K562 (cell line): ENCODE results near the gene HPDL. TPM values are rescaled to one million over a fixed set of nuclear protein-coding genes. Genes with fewer than 3 reads are reported as not detected.

Experiments used
- ATAC-seq: fragments of 200-7000 bp; cut with Tn5 transposase; 3 replicates; pipeline ENCODE4 v1.9.1; 2020; ENCODE audit warnings: moderate library complexity
- BruUV-seq: library from RNA; stranded (reverse); fragments of 400-500 nt; replicated peaks from 2 replicates; lab custom pipeline; 2021; lab: Mats Ljungman, UMichigan
- CTCF ChIA-PET: fragments of 300-600 bp; formaldehyde crosslinking; extraction: SDS; loops from one replicate; lab custom pipeline; 2021; ENCODE audit warnings: low intra/inter-chr PET ratio; lab: Yijun Ruan, JAX
- POLR2A ChIA-PET: fragments of 300-600, 350-650 bp; sonication (Branson Sonifier 250); formaldehyde crosslinking; extraction: SDS; loops from one replicate; lab custom pipeline; 2021; ENCODE audit warnings: antibody characterized with exemption, inconsistent platforms; lab: Yijun Ruan, JAX
- DNase-seq, 4 experiments: peaks; one replicate each; pipeline versions ENCODE4 v3.0.0 to v3.0.0-alpha.2; 2011 to 2018; ENCODE audit warnings: low spot score in 3 of 4, mixed read lengths in 3 of 4; ENCODE audit errors: extremely low read depth in 1 of 4
- FAIRE-seq: peaks from 2 replicates; lab custom pipeline; 2011; peaks lifted over from hg19 to GRCh38; lab: Jason Lieb, UNC
- H2AFZ ChIP-seq: 2 replicates; pipeline ENCODE4 v1.6.0; 2011; ENCODE audit warnings: low read depth, low read length, control low read depth, inconsistent platforms
- H3K27ac ChIP-seq: fragments of 200-600 bp; 3 replicates; pipeline ENCODE4 v1.8.0; 2011; ENCODE audit warnings: low read depth, mild to moderate bottlenecking, control low read depth, inconsistent platforms, low read length, moderate library complexity, mixed read lengths; ENCODE audit errors: extremely low read depth
- H3K27me3 ChIP-seq, 2 experiments: fragments of 300-600 bp in 1 of 2; 2 replicates in 1 of 2; 3 replicates in 1 of 2; pipeline versions ENCODE4 v1.6.0 to v1.8.0; 2011; ENCODE audit warnings: inconsistent platforms in 2 of 2, low read length in 2 of 2, mild to moderate bottlenecking in 1 of 2, mixed read lengths in 1 of 2, moderate library complexity in 1 of 2; ENCODE audit not compliant: control insufficient read depth in 2 of 2, insufficient read depth in 2 of 2
- H3K36me3 ChIP-seq: fragments of 300-600 bp; 3 replicates; pipeline ENCODE4 v1.8.0; 2011; ENCODE audit warnings: mild to moderate bottlenecking, low read length, inconsistent platforms; ENCODE audit not compliant: control insufficient read depth, insufficient read depth
- H3K4me1 ChIP-seq, 2 experiments: fragments of 200-600 bp in 1 of 2; replicated peaks in 1 of 2; 2 replicates in 1 of 2; 3 replicates in 1 of 2; pipeline versions ENCODE4 v1.5.1 to v1.8.0; 2011; ENCODE audit warnings: inconsistent platforms in 2 of 2, low read length in 2 of 2, mild to moderate bottlenecking in 1 of 2, mixed read lengths in 1 of 2, moderate library complexity in 1 of 2; ENCODE audit not compliant: control insufficient read depth in 2 of 2, insufficient read depth in 2 of 2
- H3K4me2 ChIP-seq: 2 replicates; pipeline ENCODE4 v1.6.1; 2011; ENCODE audit warnings: low read length, control low read depth, inconsistent platforms, mixed read lengths; ENCODE audit not compliant: insufficient read depth
- H3K4me3 ChIP-seq: fragments of 200-600 bp; sonication (generic), shearing (Covaris generic); 2 replicates; pipeline ENCODE4 v1.5.1; 2016; ENCODE audit warnings: control low read depth, inconsistent platforms
- H3K79me2 ChIP-seq: fragments of 200-600 bp; 3 replicates; pipeline ENCODE4 v1.8.0; 2011; ENCODE audit warnings: low read length, inconsistent platforms; ENCODE audit not compliant: control insufficient read depth, insufficient read depth
- H3K9ac ChIP-seq, 2 experiments: 2 replicates each; pipeline versions ENCODE4 v1.6.0 to v1.6.1; 2011; ENCODE audit warnings: low read depth in 2 of 2, low read length in 2 of 2, control low read depth in 1 of 2, inconsistent platforms in 1 of 2, mild to moderate bottlenecking in 1 of 2, mixed read lengths in 1 of 2; ENCODE audit not compliant: insufficient read depth in 1 of 2
- H3K9me1 ChIP-seq: one replicate; pipeline ENCODE4 v1.6.0; 2011; ENCODE audit warnings: inconsistent platforms, mild to moderate bottlenecking, low read length, moderate library complexity; ENCODE audit not compliant: control insufficient read depth, insufficient read depth
- H3K9me3 ChIP-seq: replicated peaks from 2 replicates; pipeline ENCODE4 v1.5.1; 2011; ENCODE audit warnings: low read depth, low read length, inconsistent platforms; ENCODE audit not compliant: control insufficient read depth, insufficient read depth
- H4K20me1 ChIP-seq: replicated peaks from 2 replicates; pipeline ENCODE4 v1.6.1; 2011; ENCODE audit warnings: low read length, inconsistent platforms, mixed read lengths; ENCODE audit not compliant: control insufficient read depth, insufficient read depth
- ATF4 ChIP-seq: fragments of 450-650 bp; formaldehyde crosslinking; IDR thresholded peaks from 2 replicates; pipeline ENCODE4 v1.4.0; 2022; ENCODE audit warnings: mild to moderate bottlenecking, moderate library complexity
- CHAMP1 ChIP-seq: fragments of 450-650 bp; IDR thresholded peaks from 2 replicates; pipeline ENCODE4 v1.6.1; 2016; ENCODE audit warnings: mild to moderate bottlenecking
- SP2 ChIP-seq: IDR thresholded peaks from 2 replicates; pipeline ENCODE4 v1.6.1; 2011; ENCODE audit warnings: mild to moderate bottlenecking, low read depth, low read length, moderate library complexity; ENCODE audit not compliant: poor library complexity, severe bottlenecking; ENCODE audit errors: extremely low read depth
- ZNF175 ChIP-seq: fragments of 200-800 bp; sonication (Bioruptor generic); IDR thresholded peaks from 2 replicates; pipeline ENCODE4 v1.6.1; 2016; ENCODE audit warnings: low read depth, mild to moderate bottlenecking, missing genetic modification characterization, missing compliant biosample characterization
- ZNF436 ChIP-seq: fragments of 250-450, 450-650 bp; sonication (Bioruptor Pico); formaldehyde crosslinking; IDR thresholded peaks from 2 replicates; pipeline ENCODE4 v1.7.0; 2020; ENCODE audit warnings: mild to moderate bottlenecking
- WGBS: fragments of 100-300 bp; shearing (Covaris generic); methylation state at CpG from one replicate; pipeline ENCODE4 v1.1.6; 2016; ENCODE audit warnings: low coverage, mixed read lengths; ENCODE audit not compliant: insufficient coverage; ENCODE audit errors: missing lambda C conversion rate; 5-methylcytosine and 5-hydroxymethylcytosine counted together
- in situ Hi-C: fragments of 300-500 bp; cut with MboI; formaldehyde crosslinking; loops from 4 replicates; pipeline ENCODE4 v1.15.0; 2018; ENCODE audit warnings: inconsistent platforms, mixed read lengths
- intact Hi-C: fragments of 100-400 bp; cut with micrococcal nuclease; formaldehyde crosslinking; loops from 2 replicates; pipeline ENCODE4 v1.14.2; 2022
- polyA plus RNA-seq, 8 experiments: library from polyadenylated mRNA; depleted of rRNA in 4 of 8; stranded (reverse) in 5 of 8; unstranded in 3 of 8; fragments of >200 nt; fragmentation: Nextera tagmentation in 2 of 8; fragmentation: Illumina TruSeq in 1 of 8; extraction: Ambion mirVana in 2 of 8; extraction: Trizol in 1 of 8; gene quantifications; 2 replicates each; pipeline versions ENCODE4 v1.2.1 to v1.2.3, GENCODE V29; 2011 to 2014; ENCODE audit warnings: inconsistent platforms in 1 of 8, missing spikeins in 1 of 8
- total RNA-seq, 7 experiments: library from RNA; depleted of rRNA in 6 of 7; stranded (reverse); fragments of >200 nt in 6 of 7; fragmentation: Illumina TruSeq in 2 of 7; extraction: Trizol in 2 of 7; gene quantifications; 2 replicates each; pipeline versions ENCODE4 v1.2.1 to v1.2.3, GENCODE V29; 2011 to 2021; ENCODE audit warnings: low replicate concordance in 1 of 7

HPDL gene
- total and polyA plus RNA-seq, 9 of the 15 experiments (the other 6 are each of a cell fraction or from before 2014, with no cell fraction given), result not detected

- Histone ChIP-seq H3K27me3 (no peaks in the 10 kb centered on the region), H3K9me1 (peaks cover 3% of the 10 kb centered on the region), H2AFZ (no peak overlapping the region), H3K4me3 (no peak overlapping the region), H3K9me3 (no peaks in the 10 kb centered on the region), H3K4me1 (peaks cover 6 to 38% of the 10 kb centered on the region in 2 experiments; a peak in 3 of 5 replicates), H3K27ac (no peak overlapping the region), H4K20me1 (no peaks in the 10 kb centered on the region), H3K9ac (no peak overlapping the region), H3K79me2 (no peaks in the 10 kb centered on the region), H3K36me3 (peaks cover 32% of the 10 kb centered on the region; the same call in 2 of the 3 replicates), H3K4me2 (no peak overlapping the region)
- DNase-seq (peak in 2 of 4 experiments; percentile 7 to 10), FAIRE-seq (no peak), ATAC-seq (no peak)
- ChIA-PET POLR2A (interaction anchor here (0.6 to 3.7 kb wide), 9 partner anchors 8 to 570 kb away, joined by 3 to 26 read pairs (median 4); partner anchors contain the start of genes MUTYH and TOE1), CTCF (no interaction called here)
- in situ Hi-C loops (no loop called here), intact Hi-C loops (no loop called here)
- WGBS, result 70% methylated on average over 5 of the region's 5 CpGs
- BruUV-seq, result no TSS peak
- no peak for TF ChIP-seq ATF4 (CRISPR knock-in tag)
- TF ChIP-seq ZNF436 (CRISPR knock-in tag), result no peak
- TF ChIP-seq CHAMP1, result no peak
- TF ChIP-seq SP2, result no peak
- TF ChIP-seq ZNF175 (CRISPR knock-in tag), result no peak
These were observed 2.0 kb downstream of the HPDL start for GRCh38 chr1:45328680-45329079.
